ENCODE measurements around the gene AP1S3.

DNA sequence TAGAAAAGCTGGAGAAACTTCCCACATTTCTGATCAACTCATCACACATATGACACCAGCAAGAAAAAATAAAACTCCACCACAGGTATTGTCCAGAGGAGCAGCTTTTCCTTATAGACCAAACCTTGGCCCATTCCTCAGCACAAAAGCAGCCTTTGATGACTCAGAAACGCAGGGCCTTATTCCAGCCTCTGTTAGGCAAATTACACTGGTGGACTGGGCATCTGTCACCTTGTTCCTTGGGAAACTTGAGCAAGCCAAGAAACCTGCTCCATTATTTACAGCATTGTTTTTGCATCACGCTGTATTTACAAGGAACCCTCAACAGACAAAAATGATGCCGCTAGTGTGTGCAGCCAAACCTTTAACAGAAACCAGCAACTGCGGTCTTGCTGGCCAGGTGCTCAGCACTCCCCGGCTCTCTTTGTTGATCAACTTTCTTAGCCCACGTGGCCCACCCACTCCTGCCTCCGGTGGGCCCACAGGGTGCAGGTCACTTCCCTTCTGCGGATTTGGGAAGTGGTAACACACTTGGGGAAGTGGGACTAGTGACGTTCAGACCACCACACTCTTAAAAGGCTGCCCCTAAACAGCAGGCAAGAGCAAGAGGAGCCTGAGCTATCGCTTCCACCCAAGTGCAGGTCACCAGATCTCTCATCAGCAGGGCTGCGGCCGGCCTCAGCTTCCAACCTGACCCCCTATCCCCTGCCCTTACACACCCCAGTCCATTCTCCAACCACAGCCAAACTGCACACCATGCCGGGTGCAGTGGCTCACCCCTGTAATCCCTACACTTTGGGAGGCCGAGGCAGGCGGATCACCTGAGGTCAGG lies 1.5 kb downstream of the AP1S3 start:
- TF ChIP-seq ZNF274 (IDR thresholded peaks at IDR 0.05; ENCODE audit: low read depth, low read length) = no peak
- TF ChIP-seq YY1 (IDR thresholded peaks at IDR 0.05; ENCODE audit: insufficient read depth, insufficient read length) = no peak

Measured in NT2/D1 (cell line).